Left renal pelvis (tissue), 4 donors: ENCODE data around the gene TMED8. TPM values are rescaled to one million over a fixed set of nuclear protein-coding genes. Genes with fewer than 3 reads are reported as not detected.
"Not testable (repeated sequence)": the region's sequence is repeated elsewhere in the genome, so short reads cannot be mapped to it uniquely, and the experiment has no call there.

Source experiments
- DNase-seq, 4 donors: peaks; one replicate each; pipeline ENCODE4 v3.0.0-alpha.2; 2013; ENCODE audit warnings: low read depth in 4 of 4, low spot score in 3 of 4
- polyA plus RNA-seq, 4 donors: library from polyadenylated mRNA; unstranded; fragments of 120-200 nt; gene quantifications; one replicate each; pipeline ENCODE4 v1.2.1, GENCODE V29; 2013; ENCODE audit not compliant: insufficient read length in 4 of 4

TMED8 gene
- polyA plus RNA-seq, 4 donors: 11.1 to 24.4 (median 22.4) TPM

- DNase-seq: no peak
Observed at GRCh38 chr14:77324289-77324688, 52.6 kb downstream of the TMED8 start.

- DNase-seq: no peak
Observed at GRCh38 chr14:77323571-77323970, 53.3 kb downstream of the TMED8 start.

GRCh38 chr14:77322951-77323350, 53.9 kb downstream of the TMED8 start:
- no peak for DNase-seq

GRCh38 chr14:77322250-77322902, 54.5 kb downstream of the TMED8 start:
- no peak for DNase-seq

- DNase-seq: peak; percentile 75 to 83 (median 81)
Observed at GRCh38 chr14:77320238-77320935, 56.5 kb downstream of the TMED8 start, which contains the start of gene POMT2. TSS of gene POMT2 (minus strand) at chr14:77320883. CDS start at chr14:77320681, 202 bp downstream.

GRCh38 chr14:77319422-77319821, 57.5 kb downstream of the TMED8 start:
- DNase-seq: peak in 1 of 4 donors; percentile 15

GRCh38 chr14:77318756-77319155, 58.1 kb downstream of the TMED8 start:
- not testable (repeated sequence) for DNase-seq

- no peak for DNase-seq
Observed at GRCh38 chr14:77318006-77318553, 58.8 kb downstream of the TMED8 start.

- DNase-seq: no peak
Observed at GRCh38 chr14:77316872-77317301, 60.0 kb downstream of the TMED8 start.

GRCh38 chr14:77316195-77316505, 60.7 kb downstream of the TMED8 start:
- DNase-seq: no peak

- DNase-seq: no peak
Observed at GRCh38 chr14:77314539-77315457, 62.1 kb downstream of the TMED8 start.

GRCh38 chr14:77314043-77314442, 62.9 kb downstream of the TMED8 start:
- DNase-seq: peak in 1 of 4 donors; percentile 30

- DNase-seq: no peak
Observed at GRCh38 chr14:77313371-77313770, 63.5 kb downstream of the TMED8 start.

GRCh38 chr14:77311217-77311616, 65.7 kb downstream of the TMED8 start:
- DNase-seq: no peak

GRCh38 chr14:77310026-77310425, 66.9 kb downstream of the TMED8 start:
- no peak for DNase-seq

GRCh38 chr14:77309131-77309530, 67.8 kb downstream of the TMED8 start:
- DNase-seq: no peak

- DNase-seq: no peak
Observed at GRCh38 chr14:77306851-77307496, 69.9 kb downstream of the TMED8 start.

- DNase-seq: no peak
Observed at GRCh38 chr14:77306416-77306815, 70.5 kb downstream of the TMED8 start.

GRCh38 chr14:77305696-77306095, 71.2 kb downstream of the TMED8 start:
- no peak for DNase-seq

GRCh38 chr14:77303417-77304156, 73.3 kb downstream of the TMED8 start:
- no peak for DNase-seq
